Activated CD4-positive, alpha-beta T cell treated with anti-CD3 and anti-CD28 coated beads, Interleukin-2, amount 50 U/mL, for 4 hours (primary cell): ENCODE measurements around the gene ELAVL3.
A peak's percentile ranks its signal among the peaks of the same experiment; 100 is the strongest.
"Not testable (repeated sequence)": the region's sequence is repeated elsewhere in the genome, so short reads cannot be mapped to it uniquely, and the experiment has no call there.

Experiments
- DNase-seq, 2 experiments: peaks; one replicate each; pipeline ENCODE4 v3.0.0-alpha.2; 2020

The ELAVL3 gene

DNA sequence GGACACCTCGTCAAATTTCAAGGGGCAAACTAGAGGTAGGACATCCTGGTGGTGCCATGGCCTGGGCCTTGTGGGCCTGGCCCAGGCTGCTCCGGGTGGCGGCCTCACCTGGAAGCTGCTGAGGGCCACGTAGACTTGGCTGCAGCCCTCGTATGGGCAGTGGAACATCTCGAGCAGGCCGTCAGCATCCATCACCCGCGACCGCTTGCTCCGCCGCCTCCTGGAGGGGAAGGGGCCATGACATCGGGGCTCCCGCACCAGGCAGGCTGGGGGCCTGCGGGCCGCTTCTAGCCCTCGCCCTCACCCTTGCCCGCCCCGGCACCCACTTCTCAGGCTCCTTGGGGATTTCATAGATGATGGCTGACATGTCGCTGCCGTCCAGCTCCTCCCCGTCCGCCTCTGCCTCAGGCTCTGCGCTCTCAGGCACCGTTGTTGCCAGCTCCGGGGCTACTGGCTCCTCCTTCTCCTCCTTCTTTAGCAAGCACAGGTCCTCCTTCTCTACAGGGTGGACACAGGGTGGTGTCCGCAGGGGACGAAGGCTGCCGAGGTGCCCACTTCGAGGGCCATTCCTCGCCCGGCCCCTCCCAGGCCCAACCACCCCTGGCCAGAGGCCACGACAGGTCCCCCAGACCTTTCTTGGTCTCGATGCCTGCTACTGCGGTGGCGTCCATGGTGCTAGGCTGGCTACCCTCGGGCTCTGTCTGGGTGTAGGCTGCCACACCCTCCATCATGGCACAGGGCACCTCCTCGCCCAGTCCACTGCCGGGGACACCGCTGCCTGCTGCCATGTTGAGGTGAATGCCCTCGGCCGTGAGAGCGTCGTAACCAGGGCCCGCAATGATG lies 6.0 kb upstream of the ELAVL3 start:
- DNase-seq: no peak

DNA sequence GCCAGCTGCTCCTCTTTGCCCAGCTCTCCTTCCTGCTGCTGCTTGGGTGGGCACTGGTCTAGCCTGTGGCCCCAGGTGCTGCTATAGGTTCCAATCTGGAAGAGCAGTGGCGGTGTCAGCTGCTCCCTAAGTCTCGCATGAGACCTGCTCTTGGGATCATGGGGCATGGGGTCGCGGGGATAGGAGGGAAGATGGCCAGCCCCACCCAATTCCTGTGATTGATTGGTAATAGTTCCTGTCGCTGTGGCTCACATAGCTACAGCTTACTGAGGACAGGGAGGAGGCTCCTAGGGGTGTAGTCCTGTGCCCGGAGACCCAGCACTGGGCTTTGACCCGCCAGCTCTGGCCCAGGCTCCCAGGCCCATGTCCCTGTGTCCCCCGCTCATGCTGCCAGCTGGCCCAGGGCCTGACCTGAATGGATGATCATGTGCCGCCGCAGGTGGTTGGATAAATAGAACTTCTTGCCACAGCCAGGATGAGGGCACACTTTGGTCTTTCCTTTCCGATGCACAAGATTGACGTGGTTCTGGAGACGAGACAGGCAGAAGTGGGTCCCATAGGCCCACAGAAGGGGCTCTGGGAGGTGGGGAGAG lies 4.5 kb upstream of the ELAVL3 start:
- no peak for DNase-seq

DNA sequence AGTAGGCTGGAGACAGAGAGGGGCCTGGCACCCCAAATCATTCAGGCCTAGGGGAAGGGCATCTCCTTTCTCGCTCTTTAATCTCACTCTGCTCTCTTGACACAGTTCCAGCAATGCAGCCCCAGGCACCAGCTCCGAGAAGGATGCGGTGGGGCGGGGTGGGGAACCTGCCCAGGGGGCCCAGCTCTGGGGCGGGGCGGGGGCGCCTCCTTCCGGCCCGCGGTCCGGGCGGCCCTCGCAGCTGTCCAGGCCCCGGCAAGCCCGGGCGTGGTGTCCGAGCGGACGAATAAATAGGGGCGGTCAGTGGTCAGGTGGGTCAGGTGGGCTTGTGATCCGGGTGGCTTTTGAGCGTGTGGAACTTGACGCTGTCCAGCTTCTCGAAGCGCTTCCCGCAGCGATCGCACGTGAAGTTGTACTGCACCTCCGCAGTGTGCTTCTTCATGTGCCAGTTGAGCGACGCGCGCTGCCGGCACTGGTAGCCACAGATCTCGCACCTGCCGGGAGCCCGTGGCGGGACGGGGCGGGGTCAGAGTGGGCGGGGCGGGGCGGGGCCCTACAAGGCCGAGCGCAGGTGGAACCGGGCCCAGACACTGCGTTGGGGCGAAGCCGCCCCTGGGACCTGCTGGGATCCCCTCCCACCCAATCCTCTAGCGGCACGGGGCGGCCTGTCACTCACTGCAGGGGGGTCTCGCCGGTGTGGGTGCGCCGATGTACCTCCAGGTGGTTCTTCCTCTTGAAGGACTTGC lies 2.7 kb upstream of the ELAVL3 start:
- no peak for DNase-seq

DNA sequence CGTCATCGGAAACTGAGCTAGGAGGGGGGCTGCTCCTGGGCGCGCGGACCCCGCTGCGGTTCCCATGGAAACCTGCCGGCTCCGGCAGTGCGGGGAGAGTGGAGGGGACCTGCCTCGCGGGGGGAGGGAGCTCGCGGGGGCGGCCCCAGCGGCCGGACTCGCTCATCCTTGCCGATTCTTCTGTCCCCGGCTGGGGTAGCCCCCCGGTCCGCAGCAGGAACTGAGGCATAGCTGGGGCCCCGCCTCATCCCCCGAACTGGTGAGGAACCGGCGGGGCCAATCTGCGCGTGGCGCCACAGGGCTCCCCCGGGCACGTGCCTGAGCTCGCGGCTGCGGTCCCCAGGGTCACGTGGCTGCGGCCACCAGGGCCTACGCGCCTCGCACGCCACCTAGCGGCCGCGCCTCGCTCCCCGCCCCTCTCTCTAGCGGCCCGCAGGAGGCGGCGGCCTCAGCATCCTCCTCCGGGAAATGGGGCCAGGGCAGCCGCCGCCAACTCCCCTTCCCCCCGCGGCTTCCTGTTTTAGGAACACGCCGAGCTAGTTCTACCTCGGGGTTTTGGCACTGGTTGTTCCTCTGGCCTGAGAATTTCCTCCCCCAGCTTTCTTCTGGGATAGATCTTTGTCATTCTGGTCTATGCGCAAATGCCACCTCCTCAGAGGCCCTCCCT lies 1.7 kb upstream of the ELAVL3 start:
- peak; percentile 70 to 71 for DNase-seq

DNA sequence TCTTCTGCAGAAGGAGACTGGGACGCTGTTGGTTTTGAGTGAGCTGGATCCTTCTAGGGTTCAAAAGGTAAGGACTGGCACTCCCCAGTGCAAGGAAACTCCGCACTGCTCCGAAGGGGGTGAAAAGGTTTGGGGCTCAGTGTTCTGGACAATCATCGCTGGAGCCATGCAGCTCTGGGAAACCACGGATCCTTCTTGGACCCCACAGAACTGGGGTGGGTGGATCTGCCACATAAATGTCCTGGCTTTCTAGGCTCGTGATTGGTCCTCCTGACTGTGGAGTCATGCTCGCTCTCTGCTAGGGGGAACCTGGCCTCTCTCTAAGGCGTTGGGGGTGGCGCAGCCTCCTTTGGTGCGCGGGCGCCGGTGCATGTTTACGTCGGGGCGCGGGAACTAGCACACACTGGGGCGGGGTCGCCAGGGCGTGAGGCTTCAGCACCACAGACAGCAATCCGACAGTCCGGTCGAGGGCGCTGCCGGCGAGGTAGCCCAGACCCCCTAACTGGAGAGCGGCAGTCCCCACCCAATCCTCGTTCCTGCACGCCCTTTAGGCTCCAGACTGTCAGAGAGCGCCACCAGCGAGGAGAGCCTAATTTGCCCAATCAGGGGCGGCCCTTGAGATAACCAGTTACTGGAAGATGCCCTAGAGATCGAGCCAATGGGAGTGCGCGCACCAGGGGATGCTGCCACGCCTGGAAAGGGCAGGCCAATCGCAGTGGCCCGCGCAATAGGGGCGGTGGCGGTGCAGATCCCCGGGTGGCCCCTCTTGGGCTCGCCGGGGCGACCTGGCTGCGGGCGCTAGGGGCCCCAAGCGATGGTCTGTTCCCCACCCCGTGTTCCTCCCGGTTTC lies 913 bp upstream of the ELAVL3 start:
- DNase-seq: peak; percentile 53 to 62

DNA sequence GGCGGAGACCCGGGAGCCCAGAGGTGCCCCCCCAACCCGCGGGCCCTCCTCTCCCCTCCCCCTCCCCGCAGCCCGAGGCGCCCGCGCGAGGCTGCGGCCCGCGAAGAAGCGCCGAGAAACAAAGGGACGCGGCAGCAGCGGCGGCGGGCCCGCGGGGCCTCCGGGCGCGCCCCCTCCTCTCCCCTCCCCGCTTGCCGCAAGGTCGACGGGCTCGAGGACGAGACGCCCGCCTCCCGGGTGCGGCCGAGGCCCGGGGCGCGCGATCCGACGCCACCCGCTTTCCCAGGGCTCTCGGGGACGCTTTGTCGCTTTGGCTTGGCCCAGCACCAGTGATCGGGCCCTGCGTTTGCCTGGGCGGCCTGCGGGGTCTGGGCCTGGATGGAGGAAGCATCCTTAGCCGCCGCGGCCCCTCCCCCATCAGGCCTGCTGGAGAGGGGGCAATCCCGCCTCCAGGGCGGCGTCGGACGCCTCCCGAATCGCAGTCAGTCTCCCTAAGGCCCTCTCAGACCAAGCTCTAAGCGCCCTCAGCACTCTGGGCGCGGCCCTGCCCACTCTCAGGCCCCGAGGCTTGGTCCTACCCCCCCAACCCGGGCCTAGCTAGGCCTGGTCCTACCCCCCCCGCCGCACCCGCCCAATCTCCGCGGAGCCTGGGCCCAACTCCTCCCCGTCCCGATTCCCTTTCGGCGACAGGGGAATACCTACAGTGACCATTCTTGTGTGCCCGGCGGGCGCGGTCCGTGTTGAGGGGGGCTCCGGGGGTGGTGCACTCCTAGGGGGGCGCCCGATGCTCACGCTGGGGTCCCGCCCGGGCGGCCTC lies 740 bp downstream of the ELAVL3 start:
- no peak for DNase-seq

DNA sequence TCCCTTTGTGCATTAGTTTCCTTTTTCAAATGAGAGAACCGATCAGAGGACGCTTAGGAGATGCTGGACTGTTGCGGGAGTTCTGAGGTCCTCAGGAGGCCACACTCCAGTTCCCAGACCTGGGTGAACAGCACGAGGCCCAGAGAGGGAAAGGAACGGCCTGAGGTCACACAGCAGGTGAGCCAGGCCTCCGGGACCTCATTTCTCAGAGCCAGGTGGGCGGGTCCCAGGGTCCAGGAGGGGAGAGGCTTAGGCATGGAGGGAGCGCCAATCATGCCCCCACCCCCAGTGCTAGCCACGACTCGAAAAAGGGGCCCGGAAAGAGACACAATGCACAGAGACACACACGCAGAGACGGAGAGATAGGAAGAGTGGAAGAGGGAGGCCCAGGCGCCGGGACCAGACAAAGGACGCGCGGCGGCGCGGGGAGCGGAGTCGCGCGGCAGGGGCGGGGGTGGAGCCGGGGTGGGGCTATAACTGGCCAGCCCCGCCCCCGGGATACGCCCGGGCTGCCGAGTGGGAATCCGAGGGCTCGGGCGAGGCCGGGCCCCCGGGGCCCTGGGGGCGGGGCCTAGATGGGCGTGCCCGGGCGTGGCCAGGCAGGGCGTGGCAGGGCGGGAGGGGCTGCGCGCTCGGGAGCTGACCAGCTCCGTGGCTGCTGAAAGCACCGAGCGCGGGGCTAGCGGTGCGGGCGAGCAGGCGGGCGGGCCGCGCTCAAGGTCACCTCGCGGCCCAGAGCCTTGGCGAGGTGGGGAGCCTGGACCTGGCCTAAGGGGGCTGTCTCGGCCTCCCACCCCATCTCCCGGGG lies 1.6 kb downstream of the ELAVL3 start:
- DNase-seq: no peak

DNA sequence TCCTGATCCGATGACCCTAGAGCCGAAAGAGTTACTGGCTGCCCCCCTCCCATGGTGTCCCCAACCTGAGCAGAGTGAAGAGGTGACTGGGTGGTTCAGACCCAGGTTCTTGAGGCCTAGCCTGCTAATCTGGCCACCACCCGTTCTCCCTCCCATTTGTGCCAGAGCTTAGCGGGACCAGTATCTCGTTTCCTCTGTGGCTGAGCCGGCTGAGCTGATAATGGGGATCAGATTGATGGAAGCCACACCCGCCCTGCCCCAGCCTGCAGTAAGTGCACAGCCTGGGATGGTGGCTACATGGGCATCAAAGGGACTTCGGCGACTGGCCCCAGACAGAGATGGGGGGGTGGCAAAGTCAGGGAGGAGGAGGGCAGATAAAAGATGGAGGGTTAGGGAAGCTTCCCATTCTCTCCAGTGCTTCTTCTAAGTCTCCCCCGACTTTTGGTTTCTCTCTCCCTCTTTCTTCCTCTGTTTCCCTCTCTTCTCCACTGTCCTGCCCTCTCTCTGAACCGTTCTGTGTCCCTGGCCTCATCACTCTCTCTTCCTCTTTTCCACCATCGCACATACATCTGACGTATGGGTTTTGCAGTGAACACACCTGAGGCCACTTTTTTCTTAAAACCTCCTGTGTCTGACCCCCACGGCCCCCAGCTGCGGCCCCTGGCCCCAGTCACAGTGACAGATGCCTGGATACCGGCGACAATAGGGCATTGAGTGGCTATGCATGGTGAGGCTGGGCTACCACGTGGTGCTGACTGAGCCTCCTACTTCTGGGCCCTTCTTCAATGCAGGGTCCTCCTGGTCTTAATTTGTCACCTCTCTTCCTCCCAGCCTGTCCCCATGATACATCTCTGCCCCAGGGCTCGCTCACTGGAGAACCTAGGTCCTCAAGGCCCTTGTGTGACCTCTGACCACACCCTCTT lies 2.4 kb downstream of the ELAVL3 start:
- DNase-seq: no peak

DNA sequence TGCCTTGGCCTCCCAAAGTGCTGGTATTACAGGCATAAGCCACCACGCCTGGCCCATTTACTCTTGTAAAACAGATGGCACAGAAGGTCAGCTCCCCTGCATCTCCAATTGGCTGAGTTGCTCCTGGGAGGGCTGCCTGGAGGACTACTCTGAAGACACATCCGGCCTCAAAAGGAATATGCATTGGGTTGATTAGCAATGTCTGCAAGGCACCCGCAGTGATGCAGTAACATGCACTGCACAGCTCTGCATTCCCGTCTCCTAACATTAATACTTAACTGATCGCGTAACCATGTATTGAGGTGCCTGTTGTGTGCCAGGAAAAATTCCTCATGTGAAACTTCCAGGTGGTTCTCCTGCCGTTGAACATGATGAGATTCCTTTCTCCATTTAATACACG lies 5.0 kb downstream of the ELAVL3 start:
- no peak for DNase-seq

DNA sequence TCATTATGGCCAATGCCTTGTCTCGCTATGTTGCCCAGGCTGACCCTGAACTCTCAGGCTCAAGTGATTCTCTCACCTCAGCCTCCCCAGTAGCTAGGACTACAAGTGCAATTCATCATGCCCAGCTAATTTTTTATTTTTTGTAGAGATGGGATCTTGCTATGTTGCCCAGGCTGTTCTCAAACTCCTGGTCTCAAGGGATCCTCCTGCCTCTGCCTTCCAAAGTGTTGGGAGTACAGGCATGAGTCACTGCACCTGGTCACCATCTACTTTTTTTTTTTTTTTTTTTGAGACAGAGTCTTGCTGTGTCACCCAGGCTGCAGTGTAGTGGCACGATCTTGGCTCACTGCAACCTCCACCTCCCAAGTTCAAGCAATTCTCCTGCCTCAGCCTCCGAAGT lies 5.5 kb downstream of the ELAVL3 start:
- DNase-seq: not testable (repeated sequence)

DNA sequence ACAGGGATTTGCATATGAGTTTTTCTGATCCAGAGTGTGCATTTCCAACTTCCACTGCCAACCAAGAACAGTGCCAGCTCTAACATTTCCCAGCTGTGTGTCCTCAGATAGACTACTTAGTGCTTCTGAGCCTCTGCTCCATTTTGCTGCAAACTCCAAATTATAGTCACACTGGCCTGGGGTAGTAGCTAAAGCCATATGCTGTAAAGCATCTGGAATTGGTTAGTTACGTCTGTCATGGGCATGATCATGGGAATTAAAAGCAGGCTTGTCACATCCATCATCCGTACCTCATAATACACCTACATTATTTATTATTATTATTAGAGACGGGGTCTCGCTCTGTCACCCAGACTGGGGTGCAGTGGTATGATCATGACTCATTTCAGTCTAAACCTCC lies 7.1 kb downstream of the ELAVL3 start:
- DNase-seq: no peak

DNA sequence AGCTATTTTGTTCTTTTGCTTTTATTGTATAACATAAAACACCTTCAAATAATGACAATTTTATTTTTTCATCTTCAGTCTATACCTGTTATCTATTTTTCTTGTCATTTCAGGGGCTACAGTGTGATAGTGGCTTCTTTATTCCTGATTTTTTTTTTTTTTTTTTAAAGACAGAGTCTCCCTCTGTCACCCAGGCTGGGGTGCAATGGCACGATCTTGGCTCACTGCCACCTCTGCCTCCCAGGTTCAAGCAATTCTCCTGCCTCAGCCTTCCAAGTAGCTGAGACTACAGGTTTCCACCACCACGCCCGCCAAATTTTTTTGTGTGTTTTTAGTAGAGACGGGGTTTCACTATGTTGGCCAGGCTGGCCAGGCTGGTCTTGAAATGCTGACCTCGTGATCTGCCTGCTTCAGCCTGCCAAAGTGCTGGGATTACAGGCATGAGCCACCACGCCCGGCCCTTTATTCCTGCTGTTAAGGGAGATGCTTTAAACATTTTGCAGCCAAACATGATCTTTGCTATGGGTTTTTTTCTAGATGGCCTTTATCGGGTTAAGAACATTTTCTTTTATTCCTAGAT lies 12.5 kb downstream of the ELAVL3 start:
- not testable (repeated sequence) for DNase-seq

DNA sequence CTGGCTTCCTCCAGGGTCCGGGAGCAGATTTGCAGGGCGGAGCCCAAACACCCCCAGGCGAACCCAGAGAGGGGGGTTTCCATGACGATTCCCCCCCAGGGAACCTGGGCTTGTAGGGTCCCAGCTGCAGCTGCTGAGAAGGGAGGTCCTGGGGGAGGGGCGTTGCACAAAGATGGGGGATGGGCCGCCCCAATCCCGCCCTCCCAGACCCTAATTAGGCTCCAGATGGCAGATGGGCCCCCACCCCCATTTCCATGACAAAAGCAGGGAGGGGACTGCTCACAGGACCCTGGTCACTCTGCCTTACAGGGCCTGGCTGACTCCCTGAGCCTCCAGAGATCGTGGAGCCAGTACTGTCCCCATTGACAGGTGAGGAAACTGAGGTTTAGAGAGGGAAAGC lies 15.2 kb downstream of the ELAVL3 start:
- DNase-seq: no peak

DNA sequence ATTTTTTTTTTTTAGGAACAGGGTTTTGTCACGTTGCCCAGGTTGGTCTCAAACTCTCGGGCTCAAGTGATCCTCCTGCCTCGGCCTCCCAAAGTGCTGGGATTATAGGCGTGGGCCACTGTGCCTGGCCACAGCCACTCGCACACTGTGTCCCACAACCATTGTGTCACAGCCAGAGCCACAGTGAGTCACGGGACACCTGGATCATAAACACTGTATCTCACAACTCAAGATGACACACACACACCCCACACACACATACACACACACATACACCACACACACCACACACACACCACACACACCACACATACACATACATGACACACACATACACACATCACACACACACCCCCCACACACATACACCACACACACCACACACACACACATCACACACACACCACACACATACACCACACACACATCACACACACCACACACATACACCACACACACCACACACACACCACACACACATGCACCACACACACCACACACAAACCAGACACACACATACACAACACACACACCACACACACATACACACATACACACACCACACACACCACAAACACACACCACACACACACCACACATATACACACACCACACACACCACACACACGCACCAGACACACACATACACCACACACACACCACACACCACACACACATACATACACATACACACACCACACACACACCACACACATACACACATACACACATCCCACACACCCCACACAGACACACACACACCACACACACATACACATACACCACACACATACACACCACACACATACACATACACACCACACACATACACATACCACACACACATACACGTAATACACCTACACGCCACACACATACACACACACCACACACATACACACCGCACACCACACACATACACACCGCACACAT lies 16.2 kb downstream of the ELAVL3 start:
- no peak for DNase-seq

DNA sequence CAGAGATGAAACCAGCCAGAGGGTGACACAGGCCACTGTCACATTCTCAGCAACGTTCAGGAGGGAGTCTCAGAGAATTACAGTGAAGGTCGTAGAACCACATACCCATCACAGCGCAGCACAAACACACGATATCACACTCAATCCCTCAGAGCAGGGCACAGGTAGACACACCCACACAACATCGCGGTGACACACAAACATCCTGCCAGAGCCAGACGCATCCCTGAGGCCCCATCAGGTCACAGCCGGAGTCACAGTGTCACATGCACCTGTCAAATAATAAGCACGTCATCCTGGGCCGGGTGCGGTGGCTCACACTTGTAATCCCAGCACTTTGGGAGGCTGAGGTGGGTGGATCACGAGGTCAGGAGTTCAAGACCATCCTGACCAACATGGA lies 17.5 kb downstream of the ELAVL3 start:
- no peak for DNase-seq

DNA sequence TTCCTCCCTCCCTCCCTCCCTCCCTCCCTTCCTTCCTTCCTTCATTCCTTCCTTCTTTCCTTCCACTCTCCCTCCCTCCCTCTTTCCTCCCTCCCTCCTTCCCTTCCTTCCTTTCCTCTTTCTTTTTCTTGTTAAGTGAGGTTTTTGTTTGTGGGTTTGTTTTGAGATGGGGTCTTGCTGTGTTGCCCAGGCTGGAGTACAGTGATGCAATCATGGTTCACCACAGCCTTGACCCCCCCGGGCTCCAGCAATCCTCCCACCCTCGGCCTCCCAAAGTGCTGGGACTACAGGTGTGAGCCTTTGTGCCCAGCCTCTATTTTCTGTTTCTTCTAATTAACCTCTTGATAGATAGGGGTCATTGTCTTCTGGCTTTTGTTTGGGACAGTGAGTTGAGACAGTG lies 19.4 kb downstream of the ELAVL3 start:
- no peak for DNase-seq

DNA sequence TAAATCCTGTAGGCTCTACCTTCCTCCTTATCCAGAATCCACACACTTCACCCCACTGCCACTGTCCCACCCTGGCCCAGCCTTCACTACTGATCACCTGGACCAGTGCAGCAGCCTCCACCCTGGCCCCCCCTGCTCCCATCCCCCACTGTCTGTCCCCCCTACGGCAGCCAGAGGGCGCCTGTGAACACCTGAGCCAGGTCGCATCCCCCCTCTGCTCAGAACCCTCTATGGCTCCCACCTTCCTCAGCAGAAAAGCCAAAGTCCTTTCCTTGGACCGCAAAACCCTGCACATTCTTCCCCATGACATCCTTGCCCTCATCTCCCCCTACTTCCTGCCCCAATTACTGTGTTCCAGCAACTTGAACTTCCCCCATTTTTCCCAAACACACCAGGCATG lies 20.6 kb downstream of the ELAVL3 start:
- no peak for DNase-seq

DNA sequence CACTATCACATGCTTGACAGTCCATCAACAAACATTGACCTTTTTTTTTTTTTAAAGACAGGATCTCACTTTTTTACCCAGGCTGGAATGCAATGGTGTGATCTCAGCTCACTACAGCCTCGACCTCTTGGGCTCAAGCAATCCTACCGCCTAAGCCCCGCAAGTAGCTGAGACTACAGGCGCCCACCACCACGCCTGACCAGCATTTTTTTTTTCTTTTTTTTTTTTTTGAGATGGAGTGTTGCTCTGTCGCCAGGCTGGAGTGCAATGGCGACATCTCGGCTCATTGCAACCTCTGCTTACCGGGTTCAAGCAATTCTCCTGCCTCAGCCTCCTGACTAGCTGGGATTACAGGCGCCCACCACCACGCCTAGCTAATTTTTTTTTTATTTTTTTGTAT lies 21.9 kb downstream of the ELAVL3 start:
- DNase-seq: not testable (repeated sequence)
